ENCODE results near the gene COG7. TPM values are rescaled to one million over a fixed set of nuclear protein-coding genes. Genes with fewer than 3 reads are reported as not detected.
"Not testable (repeated sequence)": the region's sequence is repeated elsewhere in the genome, so short reads cannot be mapped to it uniquely, and the experiment has no call there.

COG7 gene
- total and polyA plus RNA-seq, 11 donors: 7.8 to 16.8 (median 12.2) TPM

DNA sequence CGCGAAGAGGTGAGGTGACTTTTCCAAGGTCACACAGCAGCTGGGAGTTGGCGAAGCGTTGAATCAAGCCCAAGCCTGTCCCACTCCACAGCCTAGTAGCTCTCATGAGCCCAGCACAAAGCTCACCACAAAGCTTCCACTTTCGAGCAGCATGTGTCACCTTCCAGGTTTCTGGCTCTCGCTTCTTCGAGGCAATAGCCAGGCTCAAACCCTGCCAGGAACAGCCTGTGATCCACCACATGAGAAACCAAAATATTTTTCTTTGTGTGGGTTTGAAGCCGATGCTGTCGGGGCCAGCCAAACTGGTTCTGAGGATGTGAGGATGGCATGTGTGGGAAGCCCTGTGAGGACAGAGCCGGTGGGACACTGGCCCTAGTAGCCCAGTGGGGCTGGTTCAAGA is 68.1 kb downstream of the COG7 start:
- TF ChIP-seq, protein P1, sequence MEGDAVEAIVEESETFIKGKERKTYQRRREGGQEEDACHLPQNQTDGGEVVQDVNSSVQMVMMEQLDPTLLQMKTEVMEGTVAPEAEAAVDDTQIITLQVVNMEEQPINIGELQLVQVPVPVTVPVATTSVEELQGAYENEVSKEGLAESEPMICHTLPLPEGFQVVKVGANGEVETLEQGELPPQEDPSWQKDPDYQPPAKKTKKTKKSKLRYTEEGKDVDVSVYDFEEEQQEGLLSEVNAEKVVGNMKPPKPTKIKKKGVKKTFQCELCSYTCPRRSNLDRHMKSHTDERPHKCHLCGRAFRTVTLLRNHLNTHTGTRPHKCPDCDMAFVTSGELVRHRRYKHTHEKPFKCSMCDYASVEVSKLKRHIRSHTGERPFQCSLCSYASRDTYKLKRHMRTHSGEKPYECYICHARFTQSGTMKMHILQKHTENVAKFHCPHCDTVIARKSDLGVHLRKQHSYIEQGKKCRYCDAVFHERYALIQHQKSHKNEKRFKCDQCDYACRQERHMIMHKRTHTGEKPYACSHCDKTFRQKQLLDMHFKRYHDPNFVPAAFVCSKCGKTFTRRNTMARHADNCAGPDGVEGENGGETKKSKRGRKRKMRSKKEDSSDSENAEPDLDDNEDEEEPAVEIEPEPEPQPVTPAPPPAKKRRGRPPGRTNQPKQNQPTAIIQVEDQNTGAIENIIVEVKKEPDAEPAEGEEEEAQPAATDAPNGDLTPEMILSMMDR (IDR thresholded peaks at IDR 0.05): no peak
- no peak for TF ChIP-seq POLR2A (IDR thresholded peaks at IDR 0.05)
- Histone ChIP-seq H3K27ac (no peak overlapping the region), H3K4me3 (no peak overlapping the region), H3K9me3 (no peaks in the 10 kb centered on the region), H3K36me3 (peaks cover 0 to 28% (median 18%) of the 10 kb centered on the region in 9 donors), H3K27me3 (no peaks in the 10 kb centered on the region), H3K4me1 (no peaks in the 10 kb centered on the region)
- intact Hi-C loops (cut with DNase I): loop anchor here in 1 of 10 donors (5.0 kb wide), 1 partner anchor 48 kb away; no protein-coding TSS in a partner anchor
- 93 to 95% (median 94%) methylated on average over 10 of the region's 10 CpGs for WGBS, 4 donors
- no peak for ATAC-seq
- no peak for DNase-seq

GRCh38 chr16:23383881-23384280 is 69.1 kb downstream of the COG7 start:
- Histone ChIP-seq H3K27me3 (no peaks in the 10 kb centered on the region), H3K27ac (no peak overlapping the region), H3K4me3 (no peak overlapping the region), H3K4me1 (no peaks in the 10 kb centered on the region), H3K36me3 (peaks cover 0 to 19% (median 8%) of the 10 kb centered on the region in 9 donors), H3K9me3 (no peaks in the 10 kb centered on the region)
- ATAC-seq (no peak), DNase-seq (no peak)
- TF ChIP-seq, protein P1 (IDR thresholded peaks at IDR 0.05): no peak
- TF ChIP-seq POLR2A (IDR thresholded peaks at IDR 0.05): no peak
- WGBS, 4 donors: 86 to 92% (median 90%) methylated on average over 3 of the region's 3 CpGs
- intact Hi-C loops (cut with DNase I): no loop called here

DNA sequence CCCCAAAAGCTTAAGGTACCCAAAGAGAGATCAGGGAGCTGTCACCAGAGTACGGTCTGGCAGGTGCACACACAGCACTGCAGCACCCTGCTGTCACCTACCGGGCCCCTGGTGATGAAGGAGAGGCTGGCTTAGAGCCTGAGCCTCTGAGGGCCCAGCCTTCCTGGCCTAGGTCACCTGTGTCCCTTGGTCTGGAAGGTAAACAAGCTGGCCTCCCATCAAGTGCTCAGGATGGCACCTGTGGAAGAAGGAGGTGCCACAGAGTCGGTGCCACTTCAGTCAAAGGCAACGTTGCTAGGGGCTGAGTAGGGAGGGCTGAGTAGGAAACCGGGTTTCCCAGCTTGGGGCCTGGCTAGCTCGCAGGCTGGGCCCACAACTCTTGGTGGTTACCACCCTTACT is 70.7 kb downstream of the COG7 start:
- WGBS, 4 donors: 80 to 89% (median 88%) methylated on average over 6 of the region's 6 CpGs

DNA sequence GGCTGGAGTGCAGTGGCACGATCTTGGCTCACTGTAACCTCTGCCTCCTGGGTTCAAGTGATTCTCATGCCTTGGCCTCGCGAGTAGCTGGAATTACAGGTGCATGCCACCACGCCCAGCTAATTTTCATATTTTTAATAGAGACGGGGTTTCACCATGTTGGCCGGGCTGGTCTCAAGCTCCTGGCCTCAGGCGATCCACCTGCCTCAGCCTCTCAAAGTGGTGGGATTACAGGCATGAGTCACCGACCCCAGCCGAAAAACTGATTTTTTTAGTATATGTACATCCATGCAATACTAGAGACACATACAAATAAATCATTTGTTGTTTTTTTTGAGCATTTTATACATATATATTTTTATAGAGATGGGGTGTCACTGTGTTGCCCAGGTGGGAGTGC is 71.3 kb downstream of the COG7 start:
- H3K36me3 ChIP-seq; H3K27ac ChIP-seq; H3K4me3 ChIP-seq; ATAC-seq; H3K4me1 ChIP-seq; DNase-seq; intact Hi-C loops (cut with DNase I); H3K27me3 ChIP-seq; H3K9me3 ChIP-seq: not testable (repeated sequence)
- 93 to 96% (median 95%) methylated on average over 9 of the region's 9 CpGs for WGBS, 4 donors

More for the DNA sequence above, 70.7 kb downstream of the COG7 start:
- Histone ChIP-seq H3K27ac (no peak overlapping the region), H3K4me1 (no peaks in the 10 kb centered on the region), H3K27me3 (no peaks in the 10 kb centered on the region), H3K4me3 (no peak overlapping the region), H3K9me3 (no peaks in the 10 kb centered on the region), H3K36me3 (peaks cover 0 to 3% (median 0%) of the 10 kb centered on the region in 9 donors)
- no peak for TF ChIP-seq POLR2A (IDR thresholded peaks at IDR 0.05)
- TF ChIP-seq, protein P1 (IDR thresholded peaks at IDR 0.05): no peak
- no peak for ATAC-seq
- intact Hi-C loops (cut with DNase I): no loop called here
- DNase-seq: no peak

DNA sequence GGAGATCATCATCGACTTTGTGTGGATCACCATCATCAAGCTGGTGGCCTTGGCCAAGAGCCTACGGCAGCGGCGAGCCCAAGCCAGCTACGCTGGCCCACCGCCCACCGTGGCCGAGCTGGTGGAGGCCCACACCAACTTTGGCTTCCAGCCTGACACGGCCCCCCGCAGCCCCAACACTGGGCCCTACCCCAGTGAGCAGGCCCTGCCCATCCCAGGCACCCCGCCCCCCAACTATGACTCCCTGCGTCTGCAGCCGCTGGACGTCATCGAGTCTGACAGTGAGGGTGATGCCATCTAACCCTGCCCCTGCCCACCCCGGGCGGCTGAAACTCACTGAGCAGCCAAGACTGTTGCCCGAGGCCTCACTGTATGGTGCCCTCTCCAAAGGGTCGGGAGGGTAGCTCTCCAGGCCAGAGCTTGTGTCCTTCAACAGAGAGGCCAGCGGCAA is 72.5 kb downstream of the COG7 start:
- ATAC-seq: no peak
- 93 to 98% (median 95%) methylated on average over 10 to 20 of the region's 20 CpGs for WGBS, 4 donors

More for the DNA sequence above, 72.5 kb downstream of the COG7 start:
- Histone ChIP-seq H3K9me3 (no peaks in the 10 kb centered on the region), H3K36me3 (no peaks in the 10 kb centered on the region), H3K27me3 (no peaks in the 10 kb centered on the region), H3K27ac (no peak overlapping the region), H3K4me3 (no peak overlapping the region), H3K4me1 (no peaks in the 10 kb centered on the region)
- intact Hi-C loops (cut with DNase I): no loop called here
- TF ChIP-seq, protein P1 (IDR thresholded peaks at IDR 0.05): no peak
- TF ChIP-seq POLR2A (IDR thresholded peaks at IDR 0.05): no peak
- no peak for DNase-seq

Measured in heart left ventricle (tissue), 16 donors.